Effector memory CD8-positive, alpha-beta T cell (primary cell): ENCODE data around the gene CORO7.

ENCODE experiments used
- ATAC-seq: fragments of 150-1000 bp; cut with Tn5 transposase; replicated peaks from 2 replicates; pipeline ENCODE4 v1.10.0; 2021; ENCODE audit warnings: mild to moderate bottlenecking, moderate library complexity
- DNase-seq, 3 experiments: peaks; one replicate each; pipeline ENCODE4 v3.0.0; 2021
- H3K27ac Mint-ChIP-seq, 2 donors: one replicate each; pipeline ENCODE4 v1.8.0; 2022; ENCODE audit warnings: mild to moderate bottlenecking in 2 of 2, mixed read lengths in 2 of 2, moderate library complexity in 2 of 2
- H3K27me3 Mint-ChIP-seq, 2 donors: one replicate each; pipeline ENCODE4 v1.8.0; 2022; ENCODE audit warnings: mixed read lengths in 2 of 2
- H3K36me3 Mint-ChIP-seq: one replicate; pipeline ENCODE4 v1.8.0; 2022; ENCODE audit warnings: mild to moderate bottlenecking, moderate library complexity, mixed read lengths; ENCODE audit not compliant: insufficient read depth
- H3K4me1 Mint-ChIP-seq, 2 donors: one replicate each; pipeline ENCODE4 v1.8.0; 2022; ENCODE audit warnings: low read depth in 2 of 2, mixed read lengths in 2 of 2
- H3K4me3 Mint-ChIP-seq, 2 donors: one replicate each; pipeline ENCODE4 v1.8.0; 2022; ENCODE audit warnings: mild to moderate bottlenecking in 2 of 2, mixed read lengths in 2 of 2, moderate library complexity in 2 of 2
- H3K9me3 Mint-ChIP-seq, 2 donors: one replicate each; pipeline ENCODE4 v1.8.0; 2022; ENCODE audit warnings: mixed read lengths in 2 of 2

CORO7 gene

GRCh38 chr16:4381072-4381934 is 35.1 kb downstream of the CORO7 start:
- peak overlapping the region; percentile 13 to 43 for H3K4me3 Mint-ChIP-seq
- DNase-seq: no peak
- peaks cover 99% of the 10 kb centered on the region for H3K36me3 Mint-ChIP-seq
- ATAC-seq: no peak
- H3K4me1 Mint-ChIP-seq: peaks cover 0 to 13% of the 10 kb centered on the region in 2 donors
- H3K27me3 Mint-ChIP-seq: no peaks in the 10 kb centered on the region
- peak overlapping the region in 1 of 2 donors; percentile 92 for H3K27ac Mint-ChIP-seq
- H3K9me3 Mint-ChIP-seq: no peaks in the 10 kb centered on the region

- Mint-ChIP-seq H3K4me3 (peak overlapping the region; percentile 13 to 51), H3K4me1 (peaks cover 5 to 17% of the 10 kb centered on the region in 2 donors), H3K27me3 (no peaks in the 10 kb centered on the region), H3K9me3 (no peaks in the 10 kb centered on the region), H3K27ac (peak overlapping the region; percentile 86 to 92), H3K36me3 (peaks cover 99% of the 10 kb centered on the region)
- ATAC-seq (peak; percentile 2), DNase-seq (no peak)
Observed at GRCh38 chr16:4380119-4381063, 36.0 kb downstream of the CORO7 start.

- peaks cover 99% of the 10 kb centered on the region for H3K36me3 Mint-ChIP-seq
- no peaks in the 10 kb centered on the region for H3K27me3 Mint-ChIP-seq
- peaks cover 7 to 22% of the 10 kb centered on the region in 2 donors for H3K4me1 Mint-ChIP-seq
- no peaks in the 10 kb centered on the region for H3K9me3 Mint-ChIP-seq
- peak overlapping the region; percentile 35 to 92 for H3K27ac Mint-ChIP-seq
- ATAC-seq: no peak
- H3K4me3 Mint-ChIP-seq: peak overlapping the region in 1 of 2 donors; percentile 36
- no peak for DNase-seq
Observed at GRCh38 chr16:4378999-4379690, 37.3 kb downstream of the CORO7 start.

- peaks cover 99% of the 10 kb centered on the region for H3K36me3 Mint-ChIP-seq
- no peak for ATAC-seq
Observed at GRCh38 chr16:4378161-4378666, 38.2 kb downstream of the CORO7 start.

DNA sequence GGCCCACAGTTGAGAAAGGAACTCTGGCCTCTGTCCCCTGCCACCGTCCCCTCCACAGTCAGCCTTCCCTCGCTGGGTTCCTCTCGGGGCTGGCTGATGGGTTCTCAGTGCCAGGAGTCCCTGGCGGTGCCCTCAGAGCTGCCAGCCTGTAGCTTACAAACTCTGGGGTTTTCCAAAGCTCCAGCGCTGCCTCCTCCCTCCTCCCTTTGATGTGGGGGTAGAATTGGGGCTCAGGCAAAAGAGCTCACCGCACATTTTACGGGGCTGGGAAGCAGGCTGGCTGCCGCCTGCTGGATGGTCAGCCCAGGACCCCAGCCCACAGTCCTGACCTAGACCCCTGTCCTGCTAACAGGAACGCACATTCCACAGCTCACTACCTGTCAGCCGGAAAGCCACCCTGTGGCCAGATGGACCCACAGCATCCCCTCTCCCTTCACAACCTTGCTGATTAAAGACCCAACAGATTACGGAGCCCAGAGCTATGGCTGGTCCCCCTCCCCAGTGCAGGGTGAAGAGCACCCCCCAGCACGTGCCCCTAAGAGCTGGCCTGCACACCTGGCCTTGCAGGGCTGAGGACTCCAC is 38.7 kb downstream of the CORO7 start:
- Mint-ChIP-seq H3K27me3 (no peaks in the 10 kb centered on the region), H3K36me3 (peaks cover 99% of the 10 kb centered on the region), H3K4me1 (peaks cover 12 to 29% of the 10 kb centered on the region in 2 donors), H3K9me3 (no peaks in the 10 kb centered on the region), H3K27ac (peak overlapping the region in 1 of 2 donors; percentile 92), H3K4me3 (peak overlapping the region in 1 of 2 donors; percentile 29)
- ATAC-seq (no peak), DNase-seq (no peak)

More at GRCh38 chr16:4378161-4378666, 38.2 kb downstream of the CORO7 start:
- Mint-ChIP-seq H3K9me3 (no peaks in the 10 kb centered on the region), H3K4me3 (peak overlapping the region in 1 of 2 donors; percentile 36), H3K27ac (peak overlapping the region; percentile 35 to 92), H3K4me1 (peaks cover 7 to 25% of the 10 kb centered on the region in 2 donors), H3K27me3 (no peaks in the 10 kb centered on the region)
- no peak for DNase-seq

DNA sequence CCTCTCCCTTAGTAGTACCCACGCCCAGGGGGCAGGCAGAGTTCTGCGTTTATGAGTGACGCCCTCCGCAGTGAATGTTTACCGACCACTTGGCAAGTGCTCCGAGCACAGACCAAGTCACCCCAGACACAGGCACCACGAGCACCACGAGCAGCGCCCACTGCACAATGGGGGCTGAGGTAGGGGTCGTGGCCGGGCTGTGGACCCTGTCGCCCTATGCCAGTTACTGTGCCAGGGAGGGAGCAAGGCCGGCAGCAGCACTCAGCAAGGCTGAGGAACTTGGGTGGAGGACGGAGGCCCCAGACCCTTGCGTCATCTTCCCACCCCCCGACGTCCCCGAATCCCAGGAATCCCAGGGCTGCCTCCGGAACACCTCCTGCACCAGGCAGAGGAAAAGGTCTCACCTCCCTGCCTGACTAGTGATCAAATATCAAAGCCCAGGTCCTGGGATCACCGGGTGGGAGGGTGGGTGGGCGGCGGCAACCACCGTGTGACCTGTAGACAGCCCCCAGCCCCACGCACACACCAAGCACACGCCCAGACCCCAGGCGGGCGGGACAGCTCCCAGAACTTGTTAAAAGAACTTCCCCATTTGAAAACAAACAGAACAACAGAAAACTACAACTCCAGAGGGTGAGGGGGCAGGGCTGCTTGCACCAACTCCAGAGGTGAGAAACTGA is 39.4 kb downstream of the CORO7 start:
- peak overlapping the region in 1 of 2 donors; percentile 92 for H3K27ac Mint-ChIP-seq
- no peak for ATAC-seq
- peak overlapping the region in 1 of 2 donors; percentile 29 for H3K4me3 Mint-ChIP-seq

GRCh38 chr16:4376126-4376892 is 40.1 kb downstream of the CORO7 start:
- ATAC-seq (no peak), DNase-seq (no peak)
- Mint-ChIP-seq H3K4me1 (peaks cover 12 to 34% of the 10 kb centered on the region in 2 donors), H3K4me3 (no peak overlapping the region), H3K27ac (peak overlapping the region in 1 of 2 donors; percentile 41), H3K27me3 (no peaks in the 10 kb centered on the region), H3K36me3 (peaks cover 99% of the 10 kb centered on the region), H3K9me3 (no peaks in the 10 kb centered on the region)

More for the DNA sequence above, 39.4 kb downstream of the CORO7 start:
- H3K36me3 Mint-ChIP-seq: peaks cover 99% of the 10 kb centered on the region
- H3K9me3 Mint-ChIP-seq: no peaks in the 10 kb centered on the region
- no peaks in the 10 kb centered on the region for H3K27me3 Mint-ChIP-seq
- no peak for DNase-seq
- H3K4me1 Mint-ChIP-seq: peaks cover 12 to 34% of the 10 kb centered on the region in 2 donors

DNA sequence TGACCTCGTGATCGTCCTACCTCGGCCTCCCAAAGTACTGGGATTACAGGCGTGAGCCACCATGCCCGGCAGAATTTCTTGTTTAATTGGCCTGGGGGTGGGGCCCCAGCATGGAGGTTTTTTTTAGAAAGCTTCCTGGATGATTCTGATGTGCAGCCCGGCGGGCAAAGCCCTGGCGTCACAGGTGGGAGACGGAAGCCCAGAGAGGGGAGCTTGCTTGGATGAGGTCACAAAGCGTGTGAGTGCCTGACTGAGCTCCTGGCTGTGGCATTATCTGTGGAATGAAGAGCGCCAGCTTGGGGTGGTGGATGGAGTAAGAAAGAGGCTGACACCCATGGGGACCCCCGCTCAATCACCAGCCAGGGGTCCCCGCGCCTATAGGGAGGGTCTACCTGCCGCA is 40.7 kb downstream of the CORO7 start:
- H3K27ac Mint-ChIP-seq: peak overlapping the region in 1 of 2 donors; percentile 89
- peak overlapping the region in 1 of 2 donors; percentile 23 for H3K4me3 Mint-ChIP-seq
- no peak for ATAC-seq

DNA sequence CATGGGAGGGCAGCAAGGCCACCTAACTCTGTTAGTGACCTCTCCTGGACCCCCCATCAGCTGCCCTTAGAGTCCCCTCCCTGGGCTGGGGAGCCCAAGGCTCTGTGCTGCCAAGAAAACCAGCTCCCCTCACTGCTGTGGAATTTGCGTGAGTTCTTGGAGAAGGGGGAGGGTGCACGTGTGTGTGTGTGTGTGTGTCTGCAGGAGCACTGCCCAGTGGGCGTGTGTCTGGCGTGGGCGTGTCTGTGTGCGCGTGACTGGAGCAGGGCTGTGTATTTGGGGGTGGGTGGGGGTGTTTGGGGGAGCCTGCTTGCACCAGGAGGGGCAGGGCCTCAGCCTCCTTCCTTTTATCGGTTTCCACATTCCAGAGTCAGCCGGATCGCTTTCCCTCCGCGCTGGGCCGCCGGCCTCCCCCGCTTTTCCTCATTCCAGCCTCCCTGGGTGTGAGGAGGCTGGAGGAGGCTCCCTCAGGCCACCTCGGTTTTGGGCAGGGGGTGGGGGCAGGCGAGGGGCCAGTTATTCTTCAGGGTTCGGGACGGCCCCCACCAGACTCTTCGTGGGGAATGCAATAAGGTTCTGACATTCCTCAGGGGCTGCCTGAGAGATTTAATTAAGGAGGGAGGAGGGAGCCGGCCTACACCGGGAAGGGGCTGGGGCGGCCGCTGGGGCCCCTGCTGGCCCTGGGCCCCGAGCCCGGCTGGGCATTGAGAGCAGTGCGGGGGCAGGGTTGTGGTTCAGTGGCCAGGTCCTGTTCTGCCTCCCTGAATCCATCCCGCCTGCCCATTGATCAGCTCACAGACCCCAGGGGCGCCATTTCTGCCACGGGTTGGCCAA is 42.3 kb downstream of the CORO7 start:
- Mint-ChIP-seq H3K27ac (peak overlapping the region in 1 of 2 donors; percentile 90), H3K4me1 (peaks cover 12 to 32% of the 10 kb centered on the region in 2 donors), H3K36me3 (peaks cover 97% of the 10 kb centered on the region), H3K27me3 (no peaks in the 10 kb centered on the region), H3K4me3 (peak overlapping the region in 1 of 2 donors; percentile 51), H3K9me3 (no peaks in the 10 kb centered on the region)
- ATAC-seq (no peak), DNase-seq (no peak)

More for the DNA sequence above, 40.7 kb downstream of the CORO7 start:
- no peak for DNase-seq
- H3K27me3 Mint-ChIP-seq: no peaks in the 10 kb centered on the region
- no peaks in the 10 kb centered on the region for H3K9me3 Mint-ChIP-seq
- peaks cover 12 to 33% of the 10 kb centered on the region in 2 donors for H3K4me1 Mint-ChIP-seq
- H3K36me3 Mint-ChIP-seq: peaks cover 99% of the 10 kb centered on the region

DNA sequence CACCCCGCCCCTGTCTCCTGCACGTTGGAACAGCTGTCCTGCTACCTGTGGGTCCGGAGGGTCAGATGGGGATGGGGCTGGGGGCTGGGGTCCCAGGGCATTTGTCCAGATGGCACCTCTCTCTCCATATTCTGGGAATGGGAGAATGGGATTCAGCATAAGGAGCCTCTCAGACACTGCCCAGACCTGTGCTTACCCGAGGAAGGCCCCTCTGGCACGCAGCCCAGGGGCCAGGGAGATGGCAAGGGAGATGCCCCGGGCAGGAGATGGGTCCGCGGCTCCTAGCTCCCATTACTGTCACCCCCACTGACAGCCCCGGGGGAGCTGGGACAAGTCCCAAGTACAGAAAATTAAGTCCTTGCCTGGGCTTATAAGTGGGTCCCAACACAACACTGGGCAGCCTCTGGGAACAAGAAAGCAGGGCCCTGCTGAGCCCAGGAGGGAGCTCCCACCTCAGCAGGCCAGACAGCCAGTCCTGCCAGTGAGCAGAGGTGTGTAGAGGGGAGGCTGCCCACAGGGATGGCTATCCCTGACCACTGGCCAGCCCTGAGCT is 43.0 kb downstream of the CORO7 start:
- Mint-ChIP-seq H3K4me3 (peak overlapping the region in 1 of 2 donors; percentile 80), H3K27me3 (no peaks in the 10 kb centered on the region), H3K36me3 (peaks cover 97% of the 10 kb centered on the region), H3K27ac (peak overlapping the region in 1 of 2 donors; percentile 90), H3K4me1 (peaks cover 12 to 35% of the 10 kb centered on the region in 2 donors), H3K9me3 (no peaks in the 10 kb centered on the region)
- DNase-seq (no peak), ATAC-seq (no peak)
